ENCODE results near the gene UGT1A5.

DNA sequence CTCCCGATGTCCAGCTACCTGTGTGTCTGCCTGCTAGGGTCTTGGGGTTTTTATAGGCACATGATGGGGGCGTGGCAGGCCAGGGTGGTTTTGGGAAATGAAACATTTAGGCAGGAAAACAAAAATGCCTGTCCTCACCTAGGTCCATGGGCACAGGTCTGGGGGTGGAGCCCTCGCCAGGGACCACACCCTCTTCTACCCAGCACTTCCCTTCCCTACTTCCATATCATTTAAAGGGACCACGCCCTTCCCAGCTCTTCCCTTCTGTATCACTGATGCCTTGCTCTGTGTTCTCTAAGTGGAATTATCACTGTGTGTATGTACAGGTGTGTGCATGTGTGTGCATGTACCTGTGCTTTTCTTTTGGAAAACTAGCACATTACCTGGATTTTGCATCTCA, 53.7 kb downstream of the UGT1A5 start:
- TF ChIP-seq GATA3 (IDR thresholded peaks at IDR 0.05; ENCODE audit: low read depth, low read length): no peak
- TF ChIP-seq GATA2 (IDR thresholded peaks at IDR 0.05; ENCODE audit: low read depth, low read length): no peak

Data from SH-SY5Y (cell line).